ENCODE data around the gene TLN1.

GRCh38 chr9:35740243-35740642 lies 8.2 kb upstream of the TLN1 start:
- TF ChIP-seq ZFX (IDR thresholded peaks at IDR 0.05; ENCODE audit: borderline replicate concordance) (no peak), CTCF (IDR thresholded peaks at IDR 0.05) (no peak)

Data from 22Rv1 (cell line).